HEK293 (cell line): Measurements from ENCODE around the gene SERPINA3.

Experiments
- CTCF ChIP-seq: fragments of 450-650 bp; formaldehyde crosslinking; IDR thresholded peaks from 2 replicates; pipeline ENCODE4 v1.5.1; 2016; ENCODE audit warnings: missing biosample characterization, missing genetic modification characterization
- KLF10 ChIP-seq: fragments of 450-650 bp; IDR thresholded peaks from 2 replicates; pipeline ENCODE4 v1.5.1; 2018; ENCODE audit warnings: missing biosample characterization, mild to moderate bottlenecking, missing genetic modification characterization
- REST ChIP-seq: fragments of 450-650 bp; formaldehyde crosslinking; IDR thresholded peaks from 2 replicates; pipeline ENCODE4 v1.5.1; 2016; ENCODE audit warnings: missing biosample characterization, missing genetic modification characterization
- ZFP37 ChIP-seq: fragments of 450-650 bp; formaldehyde crosslinking; IDR thresholded peaks from 2 replicates; pipeline ENCODE4 v1.5.1; 2016; ENCODE audit warnings: missing biosample characterization, missing genetic modification characterization
- ZFP69B ChIP-seq: fragments of 450-650 bp; formaldehyde crosslinking; IDR thresholded peaks from 2 replicates; pipeline ENCODE4 v1.5.1; 2016; ENCODE audit warnings: missing biosample characterization, missing genetic modification characterization
- ZNF239 ChIP-seq: fragments of 450-650 bp; formaldehyde crosslinking; IDR thresholded peaks from 2 replicates; pipeline ENCODE4 v1.5.1; 2016; ENCODE audit warnings: missing biosample characterization, missing genetic modification characterization
- ZNF776 ChIP-seq: fragments of 450-650 bp; formaldehyde crosslinking; IDR thresholded peaks from 2 replicates; pipeline ENCODE4 v1.5.0; 2017; ENCODE audit warnings: missing biosample characterization, missing genetic modification characterization, borderline replicate concordance

- no peak for TF ChIP-seq CTCF (tag by site-specific recombination)
- TF ChIP-seq ZNF776 (tag by site-specific recombination): no peak
- no peak for TF ChIP-seq KLF10 (tag by site-specific recombination)
- TF ChIP-seq REST (tag by site-specific recombination): no peak
- no peak for TF ChIP-seq ZFP69B (tag by site-specific recombination)
- TF ChIP-seq ZFP37 (tag by site-specific recombination): no peak
- no peak for TF ChIP-seq ZNF239 (tag by site-specific recombination)
These were observed 15.8 kb upstream of the SERPINA3 start for GRCh38 chr14:94596361-94596760.
